ENCODE data around the gene RAP1GAP.

DNA sequence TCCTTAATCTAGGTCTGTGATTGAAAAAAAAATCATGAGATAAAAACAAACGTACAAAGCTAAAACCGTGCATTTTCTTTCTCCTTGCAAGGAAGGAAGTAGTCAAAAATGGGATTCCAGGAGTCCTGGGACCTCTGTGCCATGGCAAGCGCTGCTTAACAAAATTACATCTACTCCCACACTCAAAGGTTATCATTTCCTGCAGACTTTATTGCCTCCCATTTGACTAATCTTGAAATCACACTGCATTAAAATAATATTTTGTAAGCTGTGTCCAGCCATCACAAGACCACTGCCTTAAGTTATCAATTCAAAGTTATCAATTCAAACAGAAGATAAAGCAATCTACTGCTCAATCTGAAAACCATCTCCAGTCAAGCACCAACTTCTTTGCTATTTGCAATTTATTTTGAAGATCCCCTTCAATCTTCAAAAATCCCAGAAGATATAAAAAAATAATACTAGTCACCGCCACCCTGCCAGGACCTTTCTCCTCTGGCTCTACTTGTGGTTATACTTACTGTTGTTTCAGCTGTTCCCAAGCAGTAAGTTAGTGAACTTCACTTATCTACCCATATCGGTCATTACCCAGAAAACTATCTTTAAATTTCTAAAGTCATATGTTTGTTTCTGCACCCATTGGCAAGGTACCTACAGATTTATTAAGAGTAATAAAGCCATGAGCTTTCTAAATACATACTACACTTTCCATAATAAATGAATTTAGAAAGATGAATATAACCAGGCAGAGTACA lies 38.1 kb upstream of the RAP1GAP start:
- TF ChIP-seq, protein P1, sequence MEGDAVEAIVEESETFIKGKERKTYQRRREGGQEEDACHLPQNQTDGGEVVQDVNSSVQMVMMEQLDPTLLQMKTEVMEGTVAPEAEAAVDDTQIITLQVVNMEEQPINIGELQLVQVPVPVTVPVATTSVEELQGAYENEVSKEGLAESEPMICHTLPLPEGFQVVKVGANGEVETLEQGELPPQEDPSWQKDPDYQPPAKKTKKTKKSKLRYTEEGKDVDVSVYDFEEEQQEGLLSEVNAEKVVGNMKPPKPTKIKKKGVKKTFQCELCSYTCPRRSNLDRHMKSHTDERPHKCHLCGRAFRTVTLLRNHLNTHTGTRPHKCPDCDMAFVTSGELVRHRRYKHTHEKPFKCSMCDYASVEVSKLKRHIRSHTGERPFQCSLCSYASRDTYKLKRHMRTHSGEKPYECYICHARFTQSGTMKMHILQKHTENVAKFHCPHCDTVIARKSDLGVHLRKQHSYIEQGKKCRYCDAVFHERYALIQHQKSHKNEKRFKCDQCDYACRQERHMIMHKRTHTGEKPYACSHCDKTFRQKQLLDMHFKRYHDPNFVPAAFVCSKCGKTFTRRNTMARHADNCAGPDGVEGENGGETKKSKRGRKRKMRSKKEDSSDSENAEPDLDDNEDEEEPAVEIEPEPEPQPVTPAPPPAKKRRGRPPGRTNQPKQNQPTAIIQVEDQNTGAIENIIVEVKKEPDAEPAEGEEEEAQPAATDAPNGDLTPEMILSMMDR (IDR thresholded peaks at IDR 0.05 in 2 of 3, conservative IDR thresholded peaks at IDR 0.05 in 1 of 3; ENCODE audit: borderline replicate concordance in 1 of 3, insufficient read depth in 1 of 3, low read depth in 2 of 3, low read length in 2 of 3) = no peak
- TF ChIP-seq, protein P2, sequence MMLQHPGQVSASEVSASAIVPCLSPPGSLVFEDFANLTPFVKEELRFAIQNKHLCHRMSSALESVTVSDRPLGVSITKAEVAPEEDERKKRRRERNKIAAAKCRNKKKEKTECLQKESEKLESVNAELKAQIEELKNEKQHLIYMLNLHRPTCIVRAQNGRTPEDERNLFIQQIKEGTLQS (IDR thresholded peaks at IDR 0.05) = no peak
- no peak for TF ChIP-seq CEBPB (IDR thresholded peaks at IDR 0.05; ENCODE audit: low read depth)
- TF ChIP-seq POLR2AphosphoS5 (IDR thresholded peaks at IDR 0.05; ENCODE audit: low read depth, low read length) = no peak
- no peak for TF ChIP-seq ZNF274 (IDR thresholded peaks at IDR 0.05; ENCODE audit: low read depth, low read length)
- no peak for TF ChIP-seq EZH2phosphoT487 (IDR thresholded peaks at IDR 0.05; ENCODE audit: borderline replicate concordance)
- no peak for TF ChIP-seq SIN3A (IDR thresholded peaks at IDR 0.05; ENCODE audit: low read depth)
- TF ChIP-seq POLR2A (IDR thresholded peaks at IDR 0.05; ENCODE audit: borderline replicate concordance, extremely low read depth, insufficient read depth, insufficient read length) = no peak
- no peak for TF ChIP-seq EZH2 (IDR thresholded peaks at IDR 0.05)
- no peak for TF ChIP-seq ZFX (IDR thresholded peaks at IDR 0.05)
- TF ChIP-seq SP1 (IDR thresholded peaks at IDR 0.05; ENCODE audit: low read depth) = no peak

Data from HCT116 (cell line).